Measurements from ENCODE around the gene CR1. TPM values are rescaled to one million over a fixed set of nuclear protein-coding genes. Genes with fewer than 3 reads are reported as not detected.

Gene CR1
- total and polyA plus RNA-seq, 9 of the 15 experiments (the other 6 are each of a cell fraction or from before 2014, with no cell fraction given), result 0.07 to 0.47 (median 0.18) TPM

DNA sequence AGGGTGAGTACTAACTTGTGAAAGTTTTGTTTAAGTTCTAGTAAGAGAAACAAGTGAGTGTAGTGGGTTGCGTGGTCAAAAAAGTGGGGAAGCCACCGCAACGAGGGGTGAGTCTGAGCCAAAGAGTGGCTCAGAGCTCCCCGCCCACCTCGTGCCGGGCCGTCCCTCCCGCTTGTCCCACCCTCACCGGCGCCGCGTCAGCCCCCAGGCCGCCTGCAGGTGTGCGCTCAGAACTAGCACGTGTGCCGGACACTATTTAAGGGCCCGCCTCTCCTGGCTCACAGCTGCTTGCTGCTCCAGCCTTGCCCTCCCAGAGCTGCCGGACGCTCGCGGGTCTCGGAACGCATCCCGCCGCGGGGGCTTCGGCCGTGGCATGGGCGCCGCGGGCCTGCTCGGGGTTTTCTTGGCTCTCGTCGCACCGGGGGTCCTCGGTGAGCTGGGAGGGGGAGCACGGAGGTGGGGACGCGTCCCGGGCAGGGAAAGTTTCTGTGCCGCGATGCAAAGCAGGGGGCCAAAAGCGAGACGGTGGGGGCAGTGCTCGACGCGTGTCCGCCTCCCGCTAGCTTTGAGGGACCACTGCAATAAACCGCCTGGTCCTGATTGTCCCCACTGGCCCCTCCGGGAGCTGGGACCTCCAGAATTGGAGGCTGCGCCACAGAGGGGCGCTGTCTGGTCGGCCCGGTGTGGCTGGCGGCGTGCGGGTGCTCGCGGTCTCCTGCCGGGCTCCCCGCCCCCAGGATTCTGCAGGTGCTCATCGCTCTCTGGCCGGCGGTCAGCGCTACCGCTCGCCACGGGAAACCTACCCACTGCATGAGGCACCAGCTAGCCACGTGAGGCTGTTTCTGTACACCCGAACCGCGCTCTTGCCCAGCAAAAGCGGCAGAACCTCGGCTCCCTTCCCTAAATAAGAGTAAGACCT is 41.7 kb upstream of the CR1 start, which contains the start of gene CR2 (continued):
- TF ChIP-seq, protein P1, sequence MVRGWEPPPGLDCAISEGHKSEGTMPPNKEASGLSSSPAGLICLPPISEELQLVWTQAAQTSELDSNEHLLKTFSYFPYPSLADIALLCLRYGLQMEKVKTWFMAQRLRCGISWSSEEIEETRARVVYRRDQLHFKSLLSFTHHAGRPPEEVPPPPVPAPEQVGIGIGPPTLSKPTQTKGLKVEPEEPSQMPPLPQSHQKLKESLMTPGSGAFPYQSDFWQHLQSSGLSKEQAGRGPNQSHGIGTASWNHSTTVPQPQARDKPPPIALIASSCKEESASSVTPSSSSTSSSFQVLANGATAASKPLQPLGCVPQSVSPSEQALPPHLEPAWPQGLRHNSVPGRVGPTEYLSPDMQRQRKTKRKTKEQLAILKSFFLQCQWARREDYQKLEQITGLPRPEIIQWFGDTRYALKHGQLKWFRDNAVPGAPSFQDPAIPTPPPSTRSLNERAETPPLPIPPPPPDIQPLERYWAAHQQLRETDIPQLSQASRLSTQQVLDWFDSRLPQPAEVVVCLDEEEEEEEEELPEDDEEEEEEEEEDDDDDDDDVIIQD (CRISPR knock-in tag; IDR thresholded peaks at IDR 0.05), result no peak
- no peak for TF ChIP-seq CHD4 (IDR thresholded peaks at IDR 0.05; ENCODE audit: insufficient read depth, insufficient replicate concordance, low read depth, low read length, poor library complexity, severe bottlenecking)
- no peak for TF ChIP-seq SAP30 (IDR thresholded peaks at IDR 0.05; ENCODE audit: borderline replicate concordance, insufficient read depth, low read depth, low read length, poor library complexity, severe bottlenecking)
- no peak for TF ChIP-seq EWSR1 (IDR thresholded peaks at IDR 0.05; ENCODE audit: borderline replicate concordance, low read depth, partially characterized antibody)
- TF ChIP-seq CBFA2T2 (conservative IDR thresholded peaks at IDR 0.05), result no peak
- TF ChIP-seq HLTF (IDR thresholded peaks at IDR 0.05), result no peak
- no peak for TF ChIP-seq XRCC4 (IDR thresholded peaks at IDR 0.05; ENCODE audit: extremely low read depth, insufficient read depth, insufficient read length)
- TF ChIP-seq, protein P2, sequence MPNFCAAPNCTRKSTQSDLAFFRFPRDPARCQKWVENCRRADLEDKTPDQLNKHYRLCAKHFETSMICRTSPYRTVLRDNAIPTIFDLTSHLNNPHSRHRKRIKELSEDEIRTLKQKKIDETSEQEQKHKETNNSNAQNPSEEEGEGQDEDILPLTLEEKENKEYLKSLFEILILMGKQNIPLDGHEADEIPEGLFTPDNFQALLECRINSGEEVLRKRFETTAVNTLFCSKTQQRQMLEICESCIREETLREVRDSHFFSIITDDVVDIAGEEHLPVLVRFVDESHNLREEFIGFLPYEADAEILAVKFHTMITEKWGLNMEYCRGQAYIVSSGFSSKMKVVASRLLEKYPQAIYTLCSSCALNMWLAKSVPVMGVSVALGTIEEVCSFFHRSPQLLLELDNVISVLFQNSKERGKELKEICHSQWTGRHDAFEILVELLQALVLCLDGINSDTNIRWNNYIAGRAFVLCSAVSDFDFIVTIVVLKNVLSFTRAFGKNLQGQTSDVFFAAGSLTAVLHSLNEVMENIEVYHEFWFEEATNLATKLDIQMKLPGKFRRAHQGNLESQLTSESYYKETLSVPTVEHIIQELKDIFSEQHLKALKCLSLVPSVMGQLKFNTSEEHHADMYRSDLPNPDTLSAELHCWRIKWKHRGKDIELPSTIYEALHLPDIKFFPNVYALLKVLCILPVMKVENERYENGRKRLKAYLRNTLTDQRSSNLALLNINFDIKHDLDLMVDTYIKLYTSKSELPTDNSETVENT (CRISPR knock-in tag; IDR thresholded peaks at IDR 0.05), result no peak
- no peak for TF ChIP-seq DMBX1 (CRISPR knock-in tag; IDR thresholded peaks at IDR 0.05; ENCODE audit: borderline replicate concordance)
- TF ChIP-seq ZNF79 (CRISPR knock-in tag; IDR thresholded peaks at IDR 0.05; ENCODE audit: low read depth), result no peak
- TF ChIP-seq ELF4 (CRISPR knock-in tag; IDR thresholded peaks at IDR 0.05), result no peak
- TF ChIP-seq NBN (IDR thresholded peaks at IDR 0.05; ENCODE audit: low read depth), result no peak
- 0 out of 2 replicates have a peak, but pooled peaks have one; percentile 25 for TF ChIP-seq ZNF766 (CRISPR knock-in tag; conservative IDR thresholded peaks at IDR 0.05)
- no peak for TF ChIP-seq ZNF239 (CRISPR knock-in tag; IDR thresholded peaks at IDR 0.05)
- peak; percentile 33 for TF ChIP-seq HMGN3 (IDR thresholded peaks at IDR 0.05; ENCODE audit: borderline replicate concordance, extremely low read depth, insufficient read length, low read depth, low read length)
- TF ChIP-seq TSC22D4 (tag; IDR thresholded peaks at IDR 0.05), result no peak
- TF ChIP-seq ZNF134 (CRISPR knock-in tag; conservative IDR thresholded peaks at IDR 0.05), result no peak
- peak; percentile 63; the same call in 1 of the 2 replicates for TF ChIP-seq ZNF263 (CRISPR knock-in tag; IDR thresholded peaks at IDR 0.05; ENCODE audit: borderline replicate concordance)
- TF ChIP-seq EP400 (IDR thresholded peaks at IDR 0.05), result 0 out of 2 replicates have a peak, but pooled peaks have one; percentile 16
- TF ChIP-seq ZNF140 (CRISPR knock-in tag; IDR thresholded peaks at IDR 0.05), result no peak
